ENCODE results near the gene COA6. TPM values are rescaled to one million over a fixed set of nuclear protein-coding genes. Genes with fewer than 3 reads are reported as not detected.

Gene COA6
- total and polyA plus RNA-seq, 2 of the 13 experiments (the other 11 are each of a cell fraction or from before 2014, with no cell fraction given), result 32.4 to 104 TPM

DNA sequence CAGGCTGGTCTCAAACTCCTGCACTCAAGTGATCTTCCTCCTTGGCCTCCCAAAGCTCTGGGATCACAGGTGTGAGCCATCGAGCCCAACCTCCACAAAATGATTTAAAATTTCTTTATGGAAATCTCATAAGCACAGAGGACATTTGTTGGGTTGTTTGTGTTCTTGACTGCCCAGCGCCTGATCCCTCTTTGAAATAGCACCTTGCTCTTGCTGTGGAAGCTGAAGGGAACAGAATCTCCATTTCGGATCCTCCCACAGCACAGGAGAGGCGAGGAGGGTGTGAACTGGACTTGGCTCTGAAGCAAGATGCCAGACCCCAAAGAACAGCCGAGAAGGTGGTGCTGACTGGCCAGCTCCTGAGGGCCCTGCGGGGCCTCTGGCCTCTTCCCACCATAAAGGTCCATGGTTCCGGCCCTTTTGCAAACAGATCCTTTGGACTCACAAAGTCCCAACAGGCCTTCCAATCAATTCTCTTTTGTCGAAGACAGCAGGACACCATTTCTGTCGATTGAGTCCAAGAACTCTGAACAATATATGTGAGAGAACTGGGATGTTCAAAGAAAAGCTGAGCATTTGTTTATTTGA lies 45.6 kb upstream of the COA6 start (continued):
- TF ChIP-seq ZBTB34 (CRISPR knock-in tag; IDR thresholded peaks at IDR 0.05) (peak; percentile 81), NFYC (CRISPR knock-in tag; IDR thresholded peaks at IDR 0.05) (peak; percentile 31; the same call in 1 of the 2 replicates), ASH2L (IDR thresholded peaks at IDR 0.05; ENCODE audit: insufficient read length, low read depth, low read length) (peak; percentile 70), HOXA7 (CRISPR knock-in tag; IDR thresholded peaks at IDR 0.05) (no peak), SIN3B (IDR thresholded peaks at IDR 0.05; ENCODE audit: low read length) (no peak), ZNF703 (CRISPR knock-in tag; IDR thresholded peaks at IDR 0.05; ENCODE audit: borderline replicate concordance) (no peak; the same call in 1 of the 2 replicates), ZNF543 (CRISPR knock-in tag; IDR thresholded peaks at IDR 0.05) (no peak), ZNF124 (CRISPR knock-in tag; IDR thresholded peaks at IDR 0.05) (peak; percentile 56; the same call in 1 of the 2 replicates), ZNF816 (CRISPR knock-in tag; IDR thresholded peaks at IDR 0.05; ENCODE audit: borderline replicate concordance) (peak; percentile 67; the same call in 1 of the 2 replicates), ZNF207 (IDR thresholded peaks at IDR 0.05; ENCODE audit: borderline replicate concordance) (no peak), ADNP (CRISPR knock-in tag; IDR thresholded peaks at IDR 0.05) (no peak), ESRRA (CRISPR knock-in tag; IDR thresholded peaks at IDR 0.05; ENCODE audit: low read depth) (no peak; the same call in 1 of the 2 replicates), MAFF (IDR thresholded peaks at IDR 0.05; ENCODE audit: low read depth, low read length) (no peak), RNF219 (CRISPR knock-in tag; IDR thresholded peaks at IDR 0.05) (no peak), KDM5B (CRISPR knock-in tag; IDR thresholded peaks at IDR 0.05; ENCODE audit: borderline replicate concordance) (peak; percentile 83; the same call in 1 of the 2 replicates)
- TF ChIP-seq, protein P1, sequence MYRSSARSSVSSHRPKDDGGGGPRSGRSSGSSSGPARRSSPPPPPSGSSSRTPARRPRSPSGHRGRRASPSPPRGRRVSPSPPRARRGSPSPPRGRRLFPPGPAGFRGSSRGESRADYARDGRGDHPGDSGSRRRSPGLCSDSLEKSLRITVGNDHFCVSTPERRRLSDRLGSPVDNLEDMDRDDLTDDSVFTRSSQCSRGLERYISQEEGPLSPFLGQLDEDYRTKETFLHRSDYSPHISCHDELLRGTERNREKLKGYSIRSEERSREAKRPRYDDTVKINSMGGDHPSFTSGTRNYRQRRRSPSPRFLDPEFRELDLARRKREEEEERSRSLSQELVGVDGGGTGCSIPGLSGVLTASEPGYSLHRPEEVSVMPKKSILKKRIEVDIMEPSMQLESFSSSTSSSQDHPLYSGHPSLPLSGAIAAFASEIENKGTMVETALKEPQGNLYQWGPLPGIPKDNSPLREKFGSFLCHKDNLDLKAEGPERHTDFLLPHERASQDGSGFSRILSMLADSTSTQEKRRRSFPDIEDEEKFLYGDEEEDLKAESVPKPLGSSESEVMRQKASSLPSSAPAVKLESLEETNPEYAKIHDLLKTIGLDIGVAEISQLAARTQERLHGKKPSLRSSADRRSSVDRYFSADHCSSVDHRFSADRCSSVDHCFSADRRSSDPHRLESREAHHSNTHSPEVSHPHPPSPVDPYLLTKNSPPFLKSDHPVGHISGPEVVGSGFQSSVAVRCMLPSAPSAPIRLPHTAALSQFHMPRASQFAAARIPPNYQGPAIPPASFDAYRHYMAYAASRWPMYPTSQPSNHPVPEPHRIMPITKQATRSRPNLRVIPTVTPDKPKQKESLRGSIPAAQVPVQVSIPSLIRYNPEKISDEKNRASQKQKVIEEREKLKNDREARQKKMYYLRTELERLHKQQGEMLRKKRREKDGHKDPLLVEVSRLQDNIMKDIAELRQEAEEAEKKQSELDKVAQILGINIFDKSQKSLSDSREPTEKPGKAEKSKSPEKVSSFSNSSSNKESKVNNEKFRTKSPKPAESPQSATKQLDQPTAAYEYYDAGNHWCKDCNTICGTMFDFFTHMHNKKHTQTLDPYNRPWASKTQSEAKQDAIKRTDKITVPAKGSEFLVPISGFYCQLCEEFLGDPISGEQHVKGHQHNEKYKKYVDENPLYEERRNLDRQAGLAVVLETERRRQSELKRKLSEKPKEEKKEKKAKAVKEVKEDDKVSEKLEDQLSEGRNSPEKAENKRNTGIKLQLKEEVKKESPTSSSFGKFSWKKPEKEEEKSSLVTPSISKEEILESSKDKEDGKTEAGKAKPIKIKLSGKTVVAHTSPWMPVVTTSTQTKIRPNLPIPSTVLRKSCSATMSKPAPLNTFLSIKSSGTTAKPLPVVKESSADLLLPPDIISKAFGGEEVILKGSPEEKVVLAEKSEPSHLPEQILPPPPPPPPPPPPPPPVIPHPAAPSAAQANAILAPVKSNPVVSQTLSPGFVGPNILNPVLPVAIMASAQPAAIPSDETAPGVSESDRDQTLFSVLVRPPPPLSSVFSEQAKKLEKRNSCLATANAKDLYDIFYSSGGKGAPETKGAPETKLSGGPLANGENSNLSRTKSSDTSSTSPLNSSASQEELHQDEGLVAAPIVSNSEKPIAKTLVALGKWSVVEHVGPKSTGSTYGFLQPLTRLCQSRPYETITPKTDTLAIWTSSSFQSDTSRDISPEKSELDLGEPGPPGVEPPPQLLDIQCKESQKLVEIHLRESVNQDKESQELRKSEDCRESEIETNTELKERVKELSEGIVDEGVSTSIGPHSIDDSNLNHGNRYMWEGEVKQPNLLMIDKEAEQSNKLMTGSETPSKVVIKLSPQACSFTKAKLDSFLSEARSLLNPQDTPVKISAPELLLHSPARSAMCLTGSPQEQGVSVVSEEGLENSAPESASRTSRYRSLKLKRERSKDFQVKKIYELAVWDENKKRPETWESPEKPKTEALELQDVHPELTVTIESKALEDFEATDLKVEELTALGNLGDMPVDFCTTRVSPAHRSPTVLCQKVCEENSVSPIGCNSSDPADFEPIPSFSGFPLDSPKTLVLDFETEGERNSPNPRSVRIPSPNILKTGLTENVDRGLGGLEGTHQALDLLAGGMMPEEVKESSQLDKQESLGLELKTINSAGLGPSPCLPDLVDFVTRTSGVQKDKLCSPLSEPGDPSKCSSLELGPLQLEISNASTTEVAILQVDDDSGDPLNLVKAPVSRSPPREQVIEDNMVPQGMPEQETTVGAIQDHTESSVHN (CRISPR knock-in tag; IDR thresholded peaks at IDR 0.05), result no peak
- TF ChIP-seq, protein P2, sequence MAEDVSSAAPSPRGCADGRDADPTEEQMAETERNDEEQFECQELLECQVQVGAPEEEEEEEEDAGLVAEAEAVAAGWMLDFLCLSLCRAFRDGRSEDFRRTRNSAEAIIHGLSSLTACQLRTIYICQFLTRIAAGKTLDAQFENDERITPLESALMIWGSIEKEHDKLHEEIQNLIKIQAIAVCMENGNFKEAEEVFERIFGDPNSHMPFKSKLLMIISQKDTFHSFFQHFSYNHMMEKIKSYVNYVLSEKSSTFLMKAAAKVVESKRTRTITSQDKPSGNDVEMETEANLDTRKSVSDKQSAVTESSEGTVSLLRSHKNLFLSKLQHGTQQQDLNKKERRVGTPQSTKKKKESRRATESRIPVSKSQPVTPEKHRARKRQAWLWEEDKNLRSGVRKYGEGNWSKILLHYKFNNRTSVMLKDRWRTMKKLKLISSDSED (CRISPR knock-in tag; IDR thresholded peaks at IDR 0.05), result no peak

Measured in HepG2 (cell line).